HG03097 (cell line): ENCODE measurements around the gene NUP214.
A peak's percentile ranks its signal among the peaks of the same experiment; 100 is the strongest.

Source experiments
- ATAC-seq: cut with Tn5 transposase; IDR thresholded peaks from one replicate; pipeline ENCODE4 v1.9.1; 2021; ENCODE audit not compliant: unreplicated experiment, low FRiP score

Gene NUP214

GRCh38 chr9:131125288-131126058, at the start of gene NUP214:
Gene NUP214, plus strand, starts transcription at chr9:131125586. Its CDS starts 119 bp downstream, at chr9:131125705.
- peak; percentile 92 for ATAC-seq

- no peak for ATAC-seq
Observed at GRCh38 chr9:131076347-131077195, 48.8 kb upstream of the NUP214 start.

DNA sequence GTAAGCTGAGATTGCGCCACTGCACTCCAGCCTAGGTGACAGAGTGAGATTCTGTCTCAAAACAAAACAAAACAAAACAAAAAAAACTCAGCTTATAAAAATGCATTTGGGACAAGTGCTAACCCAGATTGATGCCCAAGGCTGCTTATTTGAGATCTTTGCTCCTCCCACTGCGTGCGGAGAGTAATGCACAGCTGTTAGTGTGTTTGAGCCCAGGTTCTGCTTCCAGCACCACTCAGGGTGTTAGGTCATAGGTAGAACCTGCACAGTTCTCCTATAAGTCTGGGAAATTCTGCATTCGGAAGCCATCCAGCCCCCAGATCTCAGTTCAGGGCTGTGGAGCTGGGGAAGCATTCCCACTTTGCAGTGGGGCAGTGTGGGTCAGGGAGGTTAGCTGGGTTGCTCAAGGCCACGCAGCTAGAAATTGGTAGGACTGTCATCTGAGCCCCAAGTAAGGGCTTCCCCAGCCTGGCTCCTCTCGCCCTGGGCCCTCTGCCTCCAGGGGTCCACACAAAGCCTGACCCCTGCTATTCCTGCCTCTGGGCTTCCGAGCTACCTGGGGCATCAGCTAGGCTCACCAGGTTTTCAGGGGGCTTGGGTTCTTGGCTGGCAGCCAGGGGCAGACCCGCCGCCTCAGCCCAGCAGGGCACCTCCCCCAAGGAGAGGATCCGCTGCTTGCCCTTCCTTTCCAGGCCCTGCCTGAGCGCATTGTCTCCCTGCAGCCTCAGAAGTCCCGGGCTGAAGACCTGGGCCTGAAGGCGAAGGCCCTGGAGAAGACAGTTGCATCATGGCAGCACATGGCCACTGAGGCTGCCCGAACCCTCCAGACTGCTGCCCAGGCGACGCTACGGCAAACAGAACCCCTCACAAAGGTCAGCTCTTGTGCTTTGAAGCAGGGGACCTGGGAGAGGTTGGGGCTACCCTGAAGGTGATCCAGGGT, 46.7 kb upstream of the NUP214 start:
- no peak for ATAC-seq

- ATAC-seq, result no peak
Observed at GRCh38 chr9:131080589-131080988, 44.8 kb upstream of the NUP214 start.

DNA sequence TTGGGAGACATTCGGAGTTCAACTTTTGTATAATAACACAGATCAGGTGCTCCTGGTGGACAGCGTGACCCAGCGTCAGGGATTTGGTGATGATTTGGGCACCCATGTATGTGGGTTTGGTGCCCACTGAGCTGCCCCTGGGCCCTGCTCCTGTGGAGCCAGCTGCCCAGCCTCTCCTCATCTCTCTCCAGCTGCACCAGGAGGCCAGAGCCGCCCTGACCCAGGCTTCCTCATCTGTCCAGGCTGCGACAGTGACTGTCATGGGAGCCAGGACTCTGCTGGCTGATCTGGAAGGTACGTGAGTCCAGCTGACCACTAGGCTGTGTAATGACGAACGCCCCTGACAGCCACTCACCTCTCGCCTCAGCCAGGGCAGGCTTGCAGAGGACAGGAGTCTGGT, 43.5 kb upstream of the NUP214 start:
- no peak for ATAC-seq

GRCh38 chr9:131082774-131083512, 42.4 kb upstream of the NUP214 start:
- ATAC-seq, result no peak

DNA sequence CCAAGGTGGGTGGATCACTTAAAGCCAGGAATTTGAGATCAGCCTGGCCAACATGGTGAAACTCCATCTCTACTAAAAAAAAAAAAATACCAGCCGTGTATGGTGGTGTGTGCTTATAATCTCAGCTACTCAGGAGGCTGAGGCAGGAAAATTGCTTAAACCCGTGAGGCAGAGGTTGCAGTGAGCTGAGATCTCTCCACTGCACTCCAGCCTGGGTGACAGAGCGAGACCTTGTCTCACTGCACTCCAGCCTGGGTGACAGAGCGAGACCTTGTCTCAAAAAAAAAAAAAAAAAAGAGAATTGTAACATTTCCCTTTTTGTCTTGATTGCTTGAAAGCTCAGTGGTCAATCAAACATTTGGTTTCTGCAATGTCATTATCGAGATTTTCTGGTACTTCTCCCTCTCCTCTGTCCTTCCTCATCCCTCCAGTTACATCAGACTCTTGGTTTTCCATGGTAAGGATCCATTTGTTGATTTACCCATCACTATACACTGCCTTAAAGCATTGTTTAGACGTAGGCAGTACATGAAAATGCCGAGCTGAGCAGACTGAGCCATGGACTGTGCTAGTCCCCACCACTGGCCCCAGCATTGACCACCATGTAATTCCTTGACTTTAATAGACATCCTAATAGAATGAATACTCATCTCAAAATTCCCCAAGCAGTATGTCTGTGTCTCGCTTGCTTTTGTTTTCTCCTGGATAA, 40.6 kb upstream of the NUP214 start:
- no peak for ATAC-seq

DNA sequence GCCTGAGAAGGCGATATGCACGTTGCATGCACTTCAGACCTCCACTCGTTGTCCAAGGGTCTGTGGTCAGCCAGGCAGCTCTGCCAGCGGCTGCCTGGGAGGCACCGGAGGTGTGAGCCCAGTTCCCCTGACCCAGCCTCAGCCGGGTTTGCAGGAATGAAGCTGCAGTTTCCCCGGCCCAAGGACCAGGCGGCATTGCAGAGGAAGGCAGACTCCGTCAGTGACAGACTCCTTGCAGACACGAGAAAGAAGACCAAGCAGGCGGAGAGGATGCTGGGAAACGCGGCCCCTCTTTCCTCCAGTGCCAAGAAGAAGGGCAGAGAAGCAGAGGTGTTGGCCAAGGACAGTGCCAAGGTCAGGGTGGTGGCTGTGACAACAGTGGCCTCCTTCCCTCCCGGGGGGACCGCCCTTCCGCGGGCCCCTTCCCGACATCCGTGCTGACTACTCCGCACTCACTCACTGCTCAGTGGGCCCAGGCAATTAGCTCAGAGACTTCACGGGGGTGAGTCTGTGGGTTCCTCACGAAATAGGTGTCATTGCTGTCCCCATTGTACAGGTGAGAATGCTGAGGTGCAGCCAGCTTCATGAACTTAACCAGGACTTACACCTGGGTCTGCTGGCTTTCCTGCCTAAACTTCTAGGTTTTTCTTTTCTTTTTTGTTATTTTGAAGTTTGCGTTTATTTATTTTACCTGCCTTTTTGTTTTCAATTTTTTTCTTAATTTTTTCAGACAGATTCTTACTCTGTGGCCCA, 39.8 kb upstream of the NUP214 start:
- no peak for ATAC-seq

GRCh38 chr9:131087354-131087893, 38.0 kb upstream of the NUP214 start:
- ATAC-seq, result no peak

GRCh38 chr9:131090025-131090787, 35.2 kb upstream of the NUP214 start:
- no peak for ATAC-seq

DNA sequence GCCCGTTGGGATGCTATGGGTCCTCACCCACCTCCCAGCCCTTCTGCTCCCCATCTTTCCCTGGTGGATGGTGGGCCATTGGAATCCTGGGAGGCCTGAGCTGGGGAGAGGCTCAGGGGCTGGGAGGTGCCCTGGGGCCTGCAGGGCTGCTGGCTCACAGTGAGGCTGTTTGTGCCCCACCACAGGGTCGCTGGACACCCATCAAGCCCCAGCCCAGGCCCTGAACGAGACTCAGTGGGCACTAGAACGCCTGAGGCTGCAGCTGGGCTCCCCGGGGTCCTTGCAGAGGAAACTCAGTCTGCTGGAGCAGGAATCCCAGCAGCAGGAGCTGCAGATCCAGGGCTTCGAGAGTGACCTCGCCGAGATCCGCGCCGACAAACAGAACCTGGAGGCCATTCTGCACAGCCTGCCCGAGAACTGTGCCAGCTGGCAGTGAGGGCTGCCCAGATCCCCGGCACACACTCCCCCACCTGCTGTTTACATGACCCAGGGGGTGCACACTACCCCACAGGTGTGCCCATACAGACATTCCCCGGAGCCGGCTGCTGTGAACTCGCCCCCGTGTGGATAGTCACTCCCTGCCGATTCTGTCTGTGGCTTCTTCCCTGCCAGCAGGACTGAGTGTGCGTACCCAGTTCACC, 33.9 kb upstream of the NUP214 start:
- ATAC-seq, result no peak

GRCh38 chr9:131092030-131092429, 33.4 kb upstream of the NUP214 start:
- ATAC-seq, result no peak

GRCh38 chr9:131092548-131093440, 32.6 kb upstream of the NUP214 start:
- no peak for ATAC-seq

GRCh38 chr9:131094015-131094414, 31.4 kb upstream of the NUP214 start:
- ATAC-seq, result no peak

GRCh38 chr9:131094622-131095021, 30.8 kb upstream of the NUP214 start:
- no peak for ATAC-seq

DNA sequence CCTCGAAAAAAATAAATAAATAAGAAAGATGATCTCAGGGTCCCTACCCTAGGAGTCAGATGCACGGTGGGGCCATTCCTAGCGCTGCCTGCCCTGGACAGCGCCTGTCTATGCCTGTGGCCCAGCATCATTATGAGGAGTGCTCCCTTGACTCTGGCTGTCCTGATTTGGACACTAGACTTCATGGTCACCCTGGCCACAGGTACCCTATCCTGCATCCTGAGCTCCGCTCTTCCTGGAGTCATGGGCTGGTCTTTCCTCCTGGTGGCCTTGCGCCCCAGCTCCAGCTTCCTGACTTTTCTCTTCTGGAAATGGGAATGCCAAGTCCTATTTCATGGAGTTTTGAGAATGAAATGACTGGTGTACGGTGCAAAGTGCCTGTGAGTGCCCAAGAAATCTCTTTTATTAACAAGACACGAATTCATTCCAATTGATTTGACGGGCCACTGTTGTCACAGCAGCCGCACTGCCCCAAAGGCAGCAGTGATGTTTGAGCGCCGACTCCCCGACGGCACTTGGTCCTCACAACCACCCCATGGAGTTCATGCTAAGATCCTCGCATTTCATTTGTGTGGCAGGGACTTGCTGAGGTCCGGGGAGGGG, 29.6 kb upstream of the NUP214 start:
- ATAC-seq, result no peak
